Measurements from ENCODE around the gene SIK1.

SIK1 gene

DNA sequence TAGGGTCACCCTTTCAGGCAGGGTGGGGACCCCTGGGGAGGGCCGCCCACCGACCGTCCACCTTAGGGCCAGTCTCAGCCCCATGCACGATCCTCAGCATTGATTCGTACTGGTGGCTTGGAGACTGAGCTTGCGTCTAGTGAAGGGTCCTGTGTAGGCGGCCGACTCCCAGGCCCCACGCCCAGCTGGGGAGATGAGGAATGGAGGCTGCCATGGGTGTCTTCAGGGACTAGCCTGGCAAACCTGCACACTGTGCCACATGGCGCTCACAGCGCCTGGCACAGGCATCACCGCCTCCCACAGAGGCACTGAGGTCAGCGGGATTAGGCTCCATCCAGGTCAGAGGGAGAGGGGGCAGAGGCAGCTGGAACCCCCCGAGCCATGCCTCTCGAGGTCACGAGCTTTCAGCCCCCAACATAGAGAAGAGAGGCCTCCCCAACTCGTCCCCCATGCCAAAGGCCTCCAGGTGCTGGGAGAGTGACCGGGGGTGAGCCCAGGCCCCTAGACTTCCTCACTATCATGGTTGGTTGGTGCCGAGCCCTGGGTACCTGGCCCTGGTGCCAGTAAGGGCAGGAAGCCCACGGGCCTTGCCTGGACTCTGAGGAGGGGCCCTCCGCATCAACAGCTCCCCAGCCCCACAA is 51.0 kb downstream of the SIK1 start:
- TF ChIP-seq, protein P1, sequence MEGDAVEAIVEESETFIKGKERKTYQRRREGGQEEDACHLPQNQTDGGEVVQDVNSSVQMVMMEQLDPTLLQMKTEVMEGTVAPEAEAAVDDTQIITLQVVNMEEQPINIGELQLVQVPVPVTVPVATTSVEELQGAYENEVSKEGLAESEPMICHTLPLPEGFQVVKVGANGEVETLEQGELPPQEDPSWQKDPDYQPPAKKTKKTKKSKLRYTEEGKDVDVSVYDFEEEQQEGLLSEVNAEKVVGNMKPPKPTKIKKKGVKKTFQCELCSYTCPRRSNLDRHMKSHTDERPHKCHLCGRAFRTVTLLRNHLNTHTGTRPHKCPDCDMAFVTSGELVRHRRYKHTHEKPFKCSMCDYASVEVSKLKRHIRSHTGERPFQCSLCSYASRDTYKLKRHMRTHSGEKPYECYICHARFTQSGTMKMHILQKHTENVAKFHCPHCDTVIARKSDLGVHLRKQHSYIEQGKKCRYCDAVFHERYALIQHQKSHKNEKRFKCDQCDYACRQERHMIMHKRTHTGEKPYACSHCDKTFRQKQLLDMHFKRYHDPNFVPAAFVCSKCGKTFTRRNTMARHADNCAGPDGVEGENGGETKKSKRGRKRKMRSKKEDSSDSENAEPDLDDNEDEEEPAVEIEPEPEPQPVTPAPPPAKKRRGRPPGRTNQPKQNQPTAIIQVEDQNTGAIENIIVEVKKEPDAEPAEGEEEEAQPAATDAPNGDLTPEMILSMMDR (IDR thresholded peaks at IDR 0.05; ENCODE audit: borderline replicate concordance, control extremely low read depth, extremely low read depth, insufficient read depth, missing control alignments): no peak
- in situ Hi-C loops (cut with MboI; ENCODE audit: low sequenced_read_pairs, unreplicated experiment): no loop called here
- no peak for DNase-seq (ENCODE audit: low spot score)

DNA sequence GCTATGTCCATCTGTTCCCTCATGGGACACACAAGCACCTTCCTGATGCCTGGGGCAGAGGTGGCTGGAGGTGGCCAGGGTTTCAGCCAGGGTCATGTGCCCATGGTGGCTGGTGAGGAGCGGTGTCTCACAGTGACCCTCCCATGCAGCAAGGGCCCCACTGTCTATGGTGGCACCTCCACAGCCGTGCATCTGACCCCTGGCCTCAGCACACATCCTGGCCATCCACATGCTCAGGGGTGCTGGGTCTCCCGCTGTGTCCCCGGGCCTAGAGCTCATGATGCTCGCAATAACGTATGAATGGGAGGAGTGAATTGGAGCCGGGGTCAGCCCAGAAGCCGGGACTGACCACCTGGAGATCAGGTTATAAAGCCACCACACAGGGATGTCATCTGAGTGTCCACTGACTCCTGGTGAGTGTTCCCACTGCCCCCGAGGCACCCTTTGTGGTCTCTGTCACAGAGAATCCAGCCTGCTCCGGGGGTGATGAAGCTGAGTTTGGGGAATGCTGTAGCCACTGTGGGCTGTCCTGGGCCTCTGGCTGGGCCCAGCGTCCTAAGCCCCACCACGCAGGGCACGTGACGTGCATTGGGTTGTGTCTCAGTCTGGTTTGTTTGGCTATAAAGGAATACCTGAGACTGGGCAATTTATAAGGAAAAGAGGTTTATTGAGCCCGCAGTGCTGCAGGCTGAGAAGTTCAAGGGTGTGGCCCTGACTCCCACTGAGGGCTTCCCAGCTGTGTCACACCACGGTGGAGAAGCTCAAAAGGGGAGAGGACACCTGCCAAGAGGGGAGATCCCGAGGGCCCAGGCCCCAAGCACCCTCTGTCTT is 51.7 kb downstream of the SIK1 start:
- no peak for DNase-seq (ENCODE audit: low spot score)
- TF ChIP-seq, protein P1 (IDR thresholded peaks at IDR 0.05; ENCODE audit: borderline replicate concordance, control extremely low read depth, extremely low read depth, insufficient read depth, missing control alignments): no peak
- in situ Hi-C loops (cut with MboI; ENCODE audit: low sequenced_read_pairs, unreplicated experiment): no loop called here

DNA sequence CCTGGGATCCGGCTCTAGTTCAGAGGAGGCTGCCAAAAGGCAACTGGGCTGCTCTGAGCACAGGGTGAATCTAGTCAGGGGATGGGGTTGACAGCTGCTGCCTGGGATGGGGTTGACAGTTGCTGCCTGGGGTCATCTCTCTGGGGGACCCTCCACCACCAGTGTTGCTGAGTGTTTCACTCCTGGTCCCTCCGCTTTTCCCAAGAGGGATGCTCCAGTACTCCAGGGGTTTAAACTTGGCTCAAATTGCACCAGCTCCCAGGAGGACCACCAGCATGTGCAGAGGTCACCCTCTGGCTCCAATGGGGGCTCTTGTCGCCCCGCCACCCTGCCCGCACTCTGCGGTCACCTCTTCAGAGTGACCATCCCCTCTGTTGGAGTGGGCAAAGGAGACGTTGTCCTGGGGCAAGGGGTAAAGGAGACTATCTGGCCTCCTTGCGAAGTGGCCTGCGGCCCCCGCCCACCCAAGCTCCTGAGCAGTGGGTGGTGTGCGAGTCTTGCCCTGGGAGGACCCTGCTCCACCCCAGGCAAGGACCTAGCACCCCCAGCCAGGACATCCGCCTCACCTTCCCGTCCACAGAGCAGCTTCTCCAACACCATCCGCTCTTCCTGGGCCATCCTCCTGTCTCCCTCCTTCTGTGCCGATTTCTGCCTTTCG is 52.6 kb downstream of the SIK1 start:
- in situ Hi-C loops (cut with MboI; ENCODE audit: low sequenced_read_pairs, unreplicated experiment): no loop called here
- TF ChIP-seq, protein P1 (IDR thresholded peaks at IDR 0.05; ENCODE audit: borderline replicate concordance, control extremely low read depth, extremely low read depth, insufficient read depth, missing control alignments): no peak

DNA sequence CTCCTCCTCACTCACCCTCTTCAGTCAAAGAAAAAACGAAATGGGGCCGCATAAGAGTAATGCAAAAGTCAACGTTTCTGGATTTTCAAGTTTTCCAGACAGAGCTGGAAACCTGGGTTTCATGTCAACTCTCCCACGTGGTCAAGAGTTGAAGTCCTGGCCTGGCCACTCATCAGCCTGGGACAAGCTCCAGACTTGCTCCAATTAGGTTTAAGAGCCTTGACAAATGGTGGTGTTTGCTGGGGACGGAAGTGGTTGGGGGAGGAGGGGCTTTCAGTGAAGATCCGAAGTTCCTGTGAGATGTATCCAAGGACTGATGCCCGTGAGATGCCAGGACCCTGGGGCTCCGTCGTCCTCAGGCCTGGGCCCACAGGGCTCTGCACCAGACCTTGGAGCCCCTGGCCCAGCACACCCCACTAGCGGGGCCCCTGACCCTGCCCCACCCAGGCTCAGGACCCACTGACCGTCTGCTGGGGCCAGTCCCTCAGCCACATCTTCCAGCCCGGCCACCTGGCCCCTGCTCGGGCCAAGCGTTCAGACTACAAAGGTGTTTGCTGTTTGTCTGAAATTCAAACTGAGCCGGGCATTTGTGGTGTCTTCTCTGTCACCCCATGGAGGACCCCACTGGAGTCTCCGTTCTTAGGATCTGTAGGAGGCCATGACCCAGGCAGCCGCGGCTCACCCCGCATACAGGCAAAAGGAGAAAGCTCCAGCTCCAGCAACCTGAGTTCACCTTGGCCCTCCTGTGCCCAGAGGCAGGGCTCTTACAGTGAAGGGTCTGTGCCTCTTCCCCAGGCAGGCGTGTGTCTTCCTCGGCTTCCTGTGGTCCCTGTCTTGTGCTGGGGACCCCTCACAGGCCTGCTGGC is 53.3 kb downstream of the SIK1 start:
- TF ChIP-seq, protein P1 (IDR thresholded peaks at IDR 0.05; ENCODE audit: borderline replicate concordance, control extremely low read depth, extremely low read depth, insufficient read depth, missing control alignments): no peak
- in situ Hi-C loops (cut with MboI; ENCODE audit: low sequenced_read_pairs, unreplicated experiment): no loop called here
- DNase-seq (ENCODE audit: low spot score): no peak

More for the DNA sequence above, 52.6 kb downstream of the SIK1 start:
- no peak for DNase-seq (ENCODE audit: low spot score)

DNA sequence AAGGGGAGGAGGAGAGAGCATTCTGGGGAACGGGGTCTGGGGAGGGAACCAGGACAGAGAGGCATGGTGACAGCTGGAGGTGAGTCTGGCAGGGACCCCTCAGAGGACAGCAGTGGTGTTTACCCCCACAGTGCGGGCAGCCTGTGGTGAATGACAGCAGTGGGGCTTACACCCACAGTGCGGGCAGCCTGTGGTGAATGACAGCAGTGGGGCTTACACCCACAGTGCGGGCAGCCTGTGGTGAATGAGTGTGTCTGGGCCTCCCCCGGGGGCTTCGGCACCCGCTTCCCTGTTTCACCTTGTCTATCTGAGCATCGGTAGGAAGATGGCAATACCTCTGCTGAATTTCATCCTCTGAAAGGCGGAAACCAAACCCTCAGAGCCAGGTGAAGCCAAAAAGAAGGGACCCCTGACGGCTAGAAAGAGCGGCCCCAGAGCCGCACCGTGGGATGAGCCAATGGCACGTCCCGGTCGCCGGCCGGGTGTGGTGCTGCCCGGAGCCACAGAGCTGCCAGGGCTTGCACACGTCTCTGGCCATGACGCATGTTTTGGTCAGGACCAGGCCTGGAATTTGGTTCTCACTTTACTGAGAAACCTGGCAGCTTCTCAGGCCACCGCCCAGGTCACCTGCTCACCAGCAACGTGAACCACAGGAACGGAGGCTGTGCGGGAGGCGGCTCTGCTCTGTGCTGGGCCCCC is 54.1 kb downstream of the SIK1 start:
- in situ Hi-C loops (cut with MboI; ENCODE audit: low sequenced_read_pairs, unreplicated experiment): no loop called here
- TF ChIP-seq, protein P1 (IDR thresholded peaks at IDR 0.05; ENCODE audit: borderline replicate concordance, control extremely low read depth, extremely low read depth, insufficient read depth, missing control alignments): no peak
- no peak for DNase-seq (ENCODE audit: low spot score)

Data from GM13976 (cell line).